Caco-2 (cell line): ENCODE results near the gene CLEC2D. TPM values are rescaled to one million over a fixed set of nuclear protein-coding genes. Genes with fewer than 3 reads are reported as not detected.
"Not testable (repeated sequence)": the region's sequence is repeated elsewhere in the genome, so short reads cannot be mapped to it uniquely, and the experiment has no call there.

Experiments used
- BruUV-seq: library from RNA; stranded (reverse); fragments of 400-500 nt; replicated peaks from 2 replicates; lab custom pipeline; 2021; lab: Mats Ljungman, UMichigan
- CTCF ChIA-PET: fragments of 300-600 bp; sonication (Branson Sonifier 250); formaldehyde crosslinking; loops from one replicate; lab custom pipeline; 2022; ENCODE audit warnings: antibody characterized with exemption; lab: Charles Lee
- POLR2A ChIA-PET: fragments of 300-600 bp; sonication (Branson Sonifier 250); formaldehyde crosslinking; loops from one replicate; lab custom pipeline; 2022; ENCODE audit warnings: antibody characterized with exemption; lab: Charles Lee
- DNase-seq, 2 experiments: peaks; one replicate each; pipeline versions ENCODE4 v3.0.0 to v3.0.0-alpha.2; 2020 to 2022
- H3K27me3 ChIP-seq: replicated peaks from 2 replicates; pipeline ENCODE4 v1.6.0; 2011; ENCODE audit warnings: low read length; ENCODE audit not compliant: control insufficient read depth, insufficient read depth
- H3K36me3 ChIP-seq: 2 replicates; pipeline ENCODE4 v1.5.1; 2011; ENCODE audit warnings: low read length; ENCODE audit not compliant: control insufficient read depth, insufficient read depth
- H3K4me1 ChIP-seq: fragments of 250-450 bp; sonication (Bioruptor Pico); 2 replicates; pipeline ENCODE4 v1.5.1; 2020; ENCODE audit warnings: mild to moderate bottlenecking
- H3K4me3 ChIP-seq: 2 replicates; pipeline ENCODE4 v1.5.1; 2011; ENCODE audit warnings: low read depth, mild to moderate bottlenecking, control low read depth, low read length
- H3K9me3 ChIP-seq: fragments of 250-450 bp; sonication (Bioruptor Pico); 2 replicates; pipeline ENCODE4 v1.5.1; 2020; ENCODE audit warnings: mild to moderate bottlenecking, moderate library complexity
- H3K27ac Mint-ChIP-seq: one replicate; pipeline ENCODE4 v1.8.0; 2022; ENCODE audit warnings: mixed read lengths; ENCODE audit not compliant: unreplicated experiment
- H3K27me3 Mint-ChIP-seq: one replicate; pipeline ENCODE4 v1.8.0; 2022; ENCODE audit warnings: mixed read lengths; ENCODE audit not compliant: insufficient read depth, unreplicated experiment
- H3K36me3 Mint-ChIP-seq: one replicate; pipeline ENCODE4 v1.8.0; 2022; ENCODE audit warnings: mild to moderate bottlenecking, mixed read lengths; ENCODE audit not compliant: insufficient read depth, unreplicated experiment
- H3K4me1 Mint-ChIP-seq: one replicate; pipeline ENCODE4 v1.8.0; 2022; ENCODE audit warnings: low read depth, mixed read lengths; ENCODE audit not compliant: unreplicated experiment
- H3K4me3 Mint-ChIP-seq: one replicate; pipeline ENCODE4 v1.8.0; 2022; ENCODE audit warnings: mild to moderate bottlenecking, moderate library complexity, mixed read lengths; ENCODE audit not compliant: unreplicated experiment
- H3K9me3 Mint-ChIP-seq: one replicate; pipeline ENCODE4 v1.8.0; 2022; ENCODE audit warnings: mixed read lengths; ENCODE audit not compliant: unreplicated experiment
- CTCF ChIP-seq, 2 experiments: fragments of 200-600 bp in 1 of 2; IDR thresholded peaks; 1 replicate in 1 of 2; 2 replicates in 1 of 2; pipeline versions ENCODE4 v1.5.1 to v1.8.0; 2011 to 2022; ENCODE audit warnings: antibody characterized with exemption in 1 of 2, control low read depth in 1 of 2, inconsistent platforms in 1 of 2, low read depth in 1 of 2, low read length in 1 of 2, mild to moderate bottlenecking in 1 of 2, moderate library complexity in 1 of 2; ENCODE audit not compliant: insufficient read depth in 1 of 2, severe bottlenecking in 1 of 2, unreplicated experiment in 1 of 2
- intact Hi-C: fragments of 100-400 bp; cut with micrococcal nuclease; formaldehyde crosslinking; loops from one replicate; pipeline ENCODE4 v1.10.0; 2022; ENCODE audit not compliant: unreplicated experiment
- total RNA-seq: library from RNA; stranded (reverse); gene quantifications from 2 replicates; pipeline ENCODE4 v1.2.3, GENCODE V29; 2022

Gene CLEC2D
- total RNA-seq, 1 experiment from 2014 or later, result 6.6 TPM

DNA sequence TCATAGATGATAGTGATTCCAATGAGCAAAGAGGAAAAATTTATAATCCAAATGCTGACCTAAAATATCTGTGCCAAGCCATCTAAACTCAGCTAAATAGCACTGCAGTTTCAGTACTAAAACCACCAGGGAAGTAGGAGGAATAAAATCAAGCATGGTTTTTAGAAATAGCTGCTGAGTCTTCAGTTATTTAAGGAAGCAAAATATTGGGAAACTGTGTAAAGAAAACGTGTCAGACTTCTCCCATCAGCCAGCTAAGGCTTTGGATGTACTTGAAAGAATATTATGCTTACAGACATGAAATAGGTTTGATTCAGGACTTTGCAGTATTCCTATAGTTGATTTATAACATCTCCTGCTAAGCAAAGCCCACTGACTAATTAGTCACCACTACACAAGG, 24.7 kb downstream of the CLEC2D start:
- ChIA-PET POLR2A (no interaction called here), CTCF (interaction anchor here (0.6 kb wide), 2 partner anchors 12 to 316 kb away, joined by 3 read pairs; no protein-coding TSS in a partner anchor)
- H3K36me3 Mint-ChIP-seq, result peaks cover 8% of the 10 kb centered on the region
- H3K9me3 Mint-ChIP-seq, result peaks cover 38% of the 10 kb centered on the region
- no peaks in the 10 kb centered on the region for H3K27me3 ChIP-seq
- DNase-seq, result no peak
- no peak overlapping the region for H3K27ac Mint-ChIP-seq
- BruUV-seq, result no TSS peak
- H3K36me3 ChIP-seq, result no peaks in the 10 kb centered on the region
- no peak for TF ChIP-seq CTCF (IDR thresholded peaks at IDR 0.05; ENCODE audit: insufficient read depth in 1 of 2, low read depth in 1 of 2, low read length in 1 of 2, severe bottlenecking in 1 of 2, unreplicated experiment in 1 of 2)
- intact Hi-C loops, result no loop called here
- H3K4me3 ChIP-seq, result no peak overlapping the region
- no peak overlapping the region for H3K4me3 Mint-ChIP-seq
- H3K27me3 Mint-ChIP-seq, result no peaks in the 10 kb centered on the region
- no peaks in the 10 kb centered on the region for H3K4me1 ChIP-seq
- H3K4me1 Mint-ChIP-seq, result no peaks in the 10 kb centered on the region
- H3K9me3 ChIP-seq, result peaks cover 11% of the 10 kb centered on the region; the same call in 1 of the 2 replicates

DNA sequence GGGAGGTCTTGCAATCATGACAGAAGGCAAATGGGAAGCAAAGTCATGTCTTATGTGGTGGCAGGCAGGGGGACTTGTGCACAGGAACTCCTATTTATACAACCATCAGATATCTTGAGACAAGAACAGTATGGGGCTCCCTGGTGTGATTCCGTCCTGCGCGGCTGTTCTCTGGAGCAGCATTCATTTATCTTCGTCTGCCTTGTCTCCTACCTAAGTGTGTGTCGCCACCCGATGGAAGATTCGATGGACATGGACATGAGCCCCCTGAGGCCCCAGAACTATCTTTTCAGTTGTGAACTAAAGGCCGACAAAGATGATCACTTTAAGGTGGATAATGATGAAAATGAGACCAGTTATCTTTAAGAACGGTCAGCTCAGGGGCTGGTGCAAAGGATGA, 25.6 kb downstream of the CLEC2D start:
- CTCF ChIA-PET, H3K36me3 ChIP-seq, H3K36me3 Mint-ChIP-seq, H3K4me1 Mint-ChIP-seq, H3K4me3 ChIP-seq, DNase-seq, BruUV-seq, H3K27me3 Mint-ChIP-seq, H3K27ac Mint-ChIP-seq, H3K4me1 ChIP-seq, H3K4me3 Mint-ChIP-seq, H3K27me3 ChIP-seq, POLR2A ChIA-PET: not testable (repeated sequence)
- peaks cover 11% of the 10 kb centered on the region; the same call in 1 of the 2 replicates for H3K9me3 ChIP-seq
- intact Hi-C loops, result loop anchor here (1.0 kb wide), 1 partner anchor 61 kb away; no protein-coding TSS in a partner anchor
- H3K9me3 Mint-ChIP-seq, result peaks cover 30% of the 10 kb centered on the region

DNA sequence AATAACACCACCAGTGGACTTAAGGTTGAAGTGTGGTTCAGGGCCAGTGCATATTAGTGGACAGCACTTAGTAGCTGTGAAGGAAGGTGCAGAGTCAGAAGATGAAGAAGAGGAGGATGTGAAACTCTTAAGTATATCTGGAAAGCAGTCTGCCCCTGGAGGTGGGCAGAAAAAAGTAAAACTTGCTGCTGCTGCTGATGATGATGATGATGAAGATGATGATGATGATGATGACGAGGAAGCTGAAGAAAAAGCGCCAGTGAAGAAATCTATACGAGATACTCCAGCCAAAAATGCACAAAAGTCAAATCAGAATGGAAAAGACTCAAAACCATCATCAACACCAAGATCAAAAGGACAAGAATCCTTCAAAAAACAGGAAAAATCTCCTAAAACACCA, 26.1 kb downstream of the CLEC2D start:
- H3K36me3 ChIP-seq, H3K27me3 Mint-ChIP-seq, H3K4me1 Mint-ChIP-seq, DNase-seq, H3K4me3 ChIP-seq, CTCF ChIA-PET, POLR2A ChIA-PET, H3K27ac Mint-ChIP-seq, H3K4me1 ChIP-seq, BruUV-seq, H3K27me3 ChIP-seq, H3K4me3 Mint-ChIP-seq, H3K36me3 Mint-ChIP-seq: not testable (repeated sequence)
- peaks cover 30% of the 10 kb centered on the region for H3K9me3 Mint-ChIP-seq
- intact Hi-C loops, result loop anchor here (1.0 kb wide), 1 partner anchor 61 kb away; no protein-coding TSS in a partner anchor
- peaks cover 11% of the 10 kb centered on the region; the same call in 1 of the 2 replicates for H3K9me3 ChIP-seq

DNA sequence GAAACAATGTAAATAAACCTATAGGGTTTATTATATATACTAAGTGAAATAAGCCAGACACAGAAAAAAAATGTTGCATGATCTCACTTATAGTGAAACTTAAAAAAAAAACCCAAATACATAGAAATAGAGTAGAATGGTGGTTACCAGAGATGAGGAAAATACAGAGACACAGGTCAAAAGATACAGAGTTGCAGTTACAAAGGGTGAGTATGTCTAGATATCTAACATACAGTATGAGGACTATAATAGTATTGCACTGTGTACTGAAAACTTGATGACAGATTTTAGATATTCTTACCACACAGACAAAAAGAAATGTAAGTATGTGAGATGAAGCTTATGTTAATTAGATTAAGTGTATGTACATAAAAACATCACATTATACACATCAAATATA, 28.1 kb downstream of the CLEC2D start:
- intact Hi-C loops, result no loop called here
- H3K4me1 ChIP-seq, result no peaks in the 10 kb centered on the region
- POLR2A ChIA-PET, result no interaction called here
- H3K4me3 ChIP-seq, result no peak overlapping the region
- H3K9me3 Mint-ChIP-seq, result peaks cover 30% of the 10 kb centered on the region
- no peaks in the 10 kb centered on the region; the same call in 1 of the 2 replicates for H3K27me3 ChIP-seq
- no peaks in the 10 kb centered on the region for H3K4me1 Mint-ChIP-seq
- no peaks in the 10 kb centered on the region for H3K36me3 ChIP-seq
- H3K36me3 Mint-ChIP-seq, result peaks cover 7% of the 10 kb centered on the region
- no TSS peak for BruUV-seq
- no peak overlapping the region for H3K4me3 Mint-ChIP-seq
- CTCF ChIA-PET, result no interaction called here
- no peak overlapping the region for H3K27ac Mint-ChIP-seq
- peaks cover 4% of the 10 kb centered on the region for H3K27me3 Mint-ChIP-seq
- H3K9me3 ChIP-seq, result peaks cover 11% of the 10 kb centered on the region; the same call in 1 of the 2 replicates
- no peak for DNase-seq
- TF ChIP-seq CTCF (IDR thresholded peaks at IDR 0.05; ENCODE audit: insufficient read depth in 1 of 2, low read depth in 1 of 2, low read length in 1 of 2, severe bottlenecking in 1 of 2, unreplicated experiment in 1 of 2), result no peak
